Epidermal melanocyte (primary cell): ENCODE data around the gene RAPGEF1.

Source experiments
- DNase-seq: peaks from one replicate; pipeline ENCODE4 v3.0.0; 2011; ENCODE audit warnings: low spot score; ENCODE audit not compliant: insufficient read length

Gene RAPGEF1

GRCh38 chr9:131589124-131589711 is 150.7 kb downstream of the RAPGEF1 start:
- no peak for DNase-seq

DNA sequence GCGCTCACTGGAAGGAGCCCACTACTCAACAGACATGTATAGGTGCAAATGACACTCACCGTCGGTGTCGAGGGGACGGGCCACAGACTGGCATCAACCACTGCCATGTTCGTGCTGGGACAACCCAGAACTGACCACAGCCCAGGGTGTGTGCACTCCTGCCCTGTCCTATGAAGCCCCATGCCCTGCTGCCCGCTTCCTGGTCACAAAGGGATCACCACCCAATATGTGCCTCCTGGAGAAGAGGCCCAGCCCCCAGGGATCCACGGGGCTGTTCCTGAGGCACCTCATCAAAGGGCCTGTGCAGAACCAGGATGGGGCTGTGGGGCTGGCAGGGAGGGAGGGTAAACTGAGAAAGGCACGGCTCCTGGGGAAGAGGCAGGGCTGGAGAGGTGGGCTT is 151.5 kb downstream of the RAPGEF1 start:
- no peak for DNase-seq

DNA sequence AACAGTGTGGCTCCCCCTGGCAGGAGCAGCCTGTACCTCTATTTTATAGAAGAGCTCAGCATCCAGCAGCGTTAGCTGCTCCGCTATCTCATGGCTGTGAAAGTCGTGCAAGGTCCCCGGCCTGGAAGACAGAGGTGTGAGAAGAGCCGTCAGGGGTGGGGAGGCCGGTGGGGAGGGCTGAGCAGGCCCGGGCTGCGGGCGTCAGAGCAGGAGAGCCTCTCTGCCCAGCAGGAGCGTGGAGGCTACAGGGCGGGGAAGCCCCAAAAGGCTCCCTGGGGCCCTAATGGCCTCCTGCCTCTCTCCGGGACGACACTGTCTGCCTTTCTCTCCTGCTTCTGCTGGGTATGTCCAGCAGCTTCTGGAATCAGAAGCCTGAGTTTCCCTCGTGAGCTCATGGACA is 152.0 kb downstream of the RAPGEF1 start:
- no peak for DNase-seq

GRCh38 chr9:131587331-131587730 is 152.5 kb downstream of the RAPGEF1 start:
- no peak for DNase-seq

- DNase-seq: no peak
Measured at GRCh38 chr9:131585375-131585774, 154.5 kb downstream of the RAPGEF1 start.

DNA sequence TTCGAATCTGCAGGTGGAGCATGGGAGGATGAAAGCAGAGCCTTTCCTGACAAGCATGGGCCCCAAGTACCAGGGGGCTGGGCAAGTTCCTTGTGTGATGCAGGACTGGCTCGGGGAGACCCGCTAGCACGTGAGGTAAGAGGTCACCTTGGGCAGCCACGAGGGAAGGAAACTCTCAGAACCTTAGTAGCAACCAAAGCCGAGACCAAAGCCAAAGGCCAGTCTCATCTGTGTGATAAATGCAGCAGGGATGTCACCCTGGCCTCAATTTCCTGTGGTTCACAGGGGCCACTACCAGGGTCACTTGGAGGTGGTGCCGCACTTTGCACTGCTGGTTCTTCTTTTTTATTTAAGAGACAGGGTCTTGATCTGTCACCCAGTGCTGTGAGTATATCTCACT is 155.0 kb downstream of the RAPGEF1 start:
- no peak for DNase-seq

DNA sequence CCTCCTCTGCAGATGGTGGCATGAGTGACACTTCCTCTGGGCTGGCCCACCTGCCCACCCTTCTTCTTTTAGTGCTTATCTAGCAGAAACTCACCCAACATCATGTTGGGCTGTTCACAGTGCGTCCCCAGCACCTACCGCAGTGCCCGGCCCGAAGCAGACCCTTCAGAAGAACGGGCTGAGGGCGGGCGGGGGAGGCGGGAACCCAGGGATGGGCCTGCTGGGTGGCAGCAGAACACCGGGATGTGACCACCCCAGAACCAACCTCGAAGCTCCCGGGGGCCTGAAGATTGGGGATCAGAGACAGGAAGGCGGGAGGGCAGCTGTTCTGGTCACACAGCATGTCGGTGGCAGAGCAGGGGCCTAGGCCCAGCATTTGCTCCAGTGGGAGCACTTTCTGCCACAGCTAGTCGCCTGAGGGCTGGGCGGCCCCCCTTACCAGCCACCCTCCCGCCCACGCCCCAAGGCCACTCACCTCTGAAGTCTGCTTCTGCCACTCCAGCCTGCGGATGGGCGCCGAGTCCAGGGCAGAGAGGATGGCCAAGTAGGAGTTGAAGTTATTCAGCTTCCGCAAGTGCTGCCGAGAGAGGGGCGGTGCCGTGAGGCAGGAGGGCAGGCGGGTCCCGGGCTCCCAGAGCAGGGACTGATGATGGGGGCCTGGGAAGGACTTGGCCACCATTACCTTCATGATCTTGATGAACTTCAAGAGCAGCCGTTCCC is 155.9 kb downstream of the RAPGEF1 start:
- no peak for DNase-seq

DNA sequence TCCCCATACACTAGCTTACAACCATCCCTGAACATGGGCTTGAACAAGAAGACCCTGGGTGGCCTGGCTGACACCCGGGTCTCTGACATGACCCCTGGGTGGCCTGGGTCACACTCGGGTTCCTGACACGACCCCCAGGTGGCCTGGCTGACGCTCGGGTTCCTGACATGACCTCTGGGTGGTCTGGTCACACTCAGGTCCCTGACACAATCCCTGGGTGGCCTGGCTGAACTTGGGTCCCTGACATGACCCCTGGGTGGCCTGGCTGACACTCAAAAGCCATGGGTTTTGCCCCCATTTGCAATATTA is 156.6 kb downstream of the RAPGEF1 start:
- no peak for DNase-seq

- no peak for DNase-seq
Measured at GRCh38 chr9:131582466-131583336, 157.2 kb downstream of the RAPGEF1 start.

DNA sequence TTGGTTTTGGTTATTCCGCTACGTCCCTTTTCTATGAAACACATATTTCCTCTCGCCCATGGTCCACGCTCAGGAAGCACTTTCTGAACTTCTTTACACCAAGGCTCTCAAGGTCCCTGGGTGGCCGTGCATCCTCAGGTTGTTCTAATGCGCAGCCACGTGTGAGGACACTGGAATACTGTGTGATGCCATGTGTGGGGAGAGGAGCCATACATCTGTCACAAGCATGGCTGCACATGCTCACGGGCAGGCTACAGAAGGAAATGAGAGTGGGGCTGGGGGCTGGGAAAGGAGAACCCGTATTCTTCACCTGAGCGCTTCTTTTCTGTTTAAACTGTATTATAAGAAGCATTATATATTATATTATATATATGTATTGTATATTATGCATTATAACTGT is 157.8 kb downstream of the RAPGEF1 start:
- DNase-seq: no peak

- DNase-seq: no peak
Measured at GRCh38 chr9:131580358-131580757, 159.5 kb downstream of the RAPGEF1 start.

GRCh38 chr9:131579789-131580211 is 160.1 kb downstream of the RAPGEF1 start:
- DNase-seq: no peak

DNA sequence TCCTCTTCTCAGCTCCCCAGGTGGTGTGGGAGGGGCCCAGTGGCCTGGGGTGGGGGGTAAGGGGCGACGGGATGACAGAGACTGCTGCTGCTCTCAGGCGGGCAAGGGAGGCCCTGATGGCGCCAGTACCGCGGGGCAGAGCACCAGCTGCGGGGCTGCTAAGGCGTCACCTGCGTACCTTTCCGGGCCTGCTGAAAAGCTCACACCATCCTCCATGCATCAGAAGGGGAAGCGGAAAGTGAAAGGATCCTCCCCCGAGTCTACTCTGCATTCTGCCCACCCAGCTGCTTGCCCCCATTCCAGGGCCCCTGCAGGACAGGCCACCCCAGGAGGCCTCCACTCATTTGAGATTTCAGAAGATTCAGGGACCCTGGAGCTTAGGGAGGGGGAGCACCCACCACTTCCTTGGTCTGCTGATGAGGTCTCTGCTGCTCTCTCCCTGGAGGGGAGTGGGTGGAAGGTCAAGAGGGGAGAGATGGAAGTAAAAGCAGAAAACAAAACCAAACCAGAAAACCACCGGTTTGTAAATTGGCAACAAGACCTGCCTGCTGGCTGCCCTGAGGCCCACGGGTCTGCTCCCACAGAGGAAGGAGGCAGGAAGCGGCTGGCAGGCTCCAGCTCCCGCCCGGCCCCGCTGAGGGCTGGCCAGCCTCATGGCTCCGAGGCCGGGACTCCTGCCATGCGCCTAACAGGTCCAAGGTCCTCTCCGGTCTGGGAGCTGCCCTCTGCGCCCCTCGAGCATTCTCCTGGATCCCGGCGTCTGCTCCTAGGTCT is 161.0 kb downstream of the RAPGEF1 start:
- DNase-seq: no peak

DNA sequence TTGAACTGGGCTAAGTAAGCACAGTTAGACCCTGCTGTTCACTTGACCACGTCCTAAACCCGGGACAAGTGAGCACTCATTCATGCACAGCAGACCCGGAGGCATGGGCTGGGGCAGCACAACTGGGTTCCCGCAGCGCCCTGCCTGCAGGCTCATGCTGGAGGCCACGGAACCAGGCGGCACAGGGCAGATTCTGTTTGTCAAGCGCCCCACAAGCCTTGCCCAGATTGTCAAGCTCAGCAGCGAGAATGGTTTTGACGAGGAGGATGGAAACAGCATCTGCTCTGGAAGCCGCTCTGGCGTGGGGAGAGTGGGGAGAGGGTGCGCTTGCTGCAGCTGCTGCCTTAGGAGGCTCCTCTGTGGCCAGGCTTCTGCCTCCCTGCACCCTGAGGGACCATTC is 161.9 kb downstream of the RAPGEF1 start:
- DNase-seq: no peak

DNA sequence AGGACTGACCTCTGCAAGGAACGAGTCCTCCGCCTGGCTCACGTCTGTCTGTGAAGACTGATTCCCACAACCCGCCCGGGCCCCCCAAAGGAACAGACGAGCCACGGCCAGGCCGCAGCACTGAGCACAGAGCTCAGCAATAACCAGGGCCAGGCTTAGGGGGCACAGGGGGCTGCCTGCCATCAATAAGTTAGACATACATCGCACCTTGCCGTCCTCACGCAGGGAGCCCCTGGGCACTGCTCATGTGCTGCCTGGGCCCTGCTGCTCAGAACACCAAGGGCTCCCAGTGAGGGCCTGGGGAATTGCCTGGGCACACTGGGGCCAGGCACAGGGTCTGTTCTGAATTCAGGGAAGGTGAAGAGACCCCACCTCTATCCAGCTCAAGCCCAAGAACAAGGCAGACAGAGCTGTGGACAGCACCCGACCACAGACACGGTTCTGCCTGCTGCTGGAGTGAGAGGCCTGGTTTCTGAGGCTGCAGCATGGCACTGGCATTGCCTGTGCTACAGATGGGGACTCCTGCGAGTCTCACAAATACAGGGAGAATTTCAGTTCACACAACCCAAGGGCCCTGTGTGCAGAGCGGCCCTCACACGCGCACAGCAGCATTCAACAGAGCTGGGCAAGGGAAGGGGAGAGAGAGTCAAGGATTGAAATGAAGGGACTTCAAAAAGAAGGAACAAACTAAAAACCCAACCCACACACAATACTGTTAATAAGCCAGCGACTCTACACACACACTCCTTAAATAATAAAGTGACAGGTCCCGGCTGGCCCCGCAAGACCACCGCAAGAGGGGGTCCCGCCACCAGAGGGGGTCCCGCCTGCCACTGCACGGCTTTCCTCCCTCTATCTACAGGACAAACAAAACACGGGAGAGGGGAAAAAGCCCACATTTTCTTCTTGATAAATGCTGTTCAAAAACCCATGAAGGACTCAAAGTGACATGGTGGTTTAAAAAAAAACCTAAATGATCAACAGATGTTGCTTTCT is 162.6 kb downstream of the RAPGEF1 start:
- no peak for DNase-seq

DNA sequence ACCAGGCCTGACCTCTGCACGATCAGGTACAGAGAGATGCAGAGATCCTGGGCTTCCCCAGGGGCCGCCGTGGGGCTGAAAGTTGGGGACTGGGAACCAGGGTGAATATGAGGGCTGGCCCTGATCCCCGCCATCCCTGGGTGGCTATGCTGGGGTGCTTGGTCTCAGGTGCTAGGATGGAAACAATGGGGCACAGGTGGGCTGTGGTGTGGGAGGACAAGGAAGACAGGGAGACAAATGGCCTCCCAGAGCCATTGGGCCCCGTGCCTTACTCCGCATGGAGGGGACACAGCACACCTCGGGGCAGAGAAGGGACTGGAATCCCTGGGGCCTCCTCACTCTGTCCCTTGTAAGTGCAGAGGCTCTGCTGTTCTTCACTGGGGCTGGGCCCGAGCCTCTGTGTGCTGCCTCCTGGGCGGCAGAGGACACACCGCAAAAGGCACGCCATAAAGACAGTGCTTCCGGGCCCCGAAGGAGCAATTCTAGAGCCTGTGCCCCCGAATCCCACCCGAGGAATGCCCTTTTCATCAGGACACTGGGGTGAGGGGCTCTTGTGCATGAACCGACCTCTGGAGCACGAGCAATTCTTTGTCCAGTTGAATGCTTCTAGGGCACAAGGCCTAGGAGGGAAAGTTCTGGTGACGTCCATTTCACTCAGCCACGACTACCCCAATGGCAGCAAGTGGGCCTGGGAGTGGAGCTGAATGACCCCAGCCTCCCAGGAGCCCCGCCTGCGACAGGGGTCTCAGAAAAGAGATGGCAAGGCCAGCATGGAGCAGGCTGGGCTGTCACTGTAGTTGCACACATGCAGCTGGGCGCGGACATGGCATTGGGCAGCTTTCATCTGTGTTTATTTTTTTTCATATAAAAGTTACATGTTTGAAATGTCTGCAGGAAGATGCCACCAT is 163.7 kb downstream of the RAPGEF1 start:
- no peak for DNase-seq

DNA sequence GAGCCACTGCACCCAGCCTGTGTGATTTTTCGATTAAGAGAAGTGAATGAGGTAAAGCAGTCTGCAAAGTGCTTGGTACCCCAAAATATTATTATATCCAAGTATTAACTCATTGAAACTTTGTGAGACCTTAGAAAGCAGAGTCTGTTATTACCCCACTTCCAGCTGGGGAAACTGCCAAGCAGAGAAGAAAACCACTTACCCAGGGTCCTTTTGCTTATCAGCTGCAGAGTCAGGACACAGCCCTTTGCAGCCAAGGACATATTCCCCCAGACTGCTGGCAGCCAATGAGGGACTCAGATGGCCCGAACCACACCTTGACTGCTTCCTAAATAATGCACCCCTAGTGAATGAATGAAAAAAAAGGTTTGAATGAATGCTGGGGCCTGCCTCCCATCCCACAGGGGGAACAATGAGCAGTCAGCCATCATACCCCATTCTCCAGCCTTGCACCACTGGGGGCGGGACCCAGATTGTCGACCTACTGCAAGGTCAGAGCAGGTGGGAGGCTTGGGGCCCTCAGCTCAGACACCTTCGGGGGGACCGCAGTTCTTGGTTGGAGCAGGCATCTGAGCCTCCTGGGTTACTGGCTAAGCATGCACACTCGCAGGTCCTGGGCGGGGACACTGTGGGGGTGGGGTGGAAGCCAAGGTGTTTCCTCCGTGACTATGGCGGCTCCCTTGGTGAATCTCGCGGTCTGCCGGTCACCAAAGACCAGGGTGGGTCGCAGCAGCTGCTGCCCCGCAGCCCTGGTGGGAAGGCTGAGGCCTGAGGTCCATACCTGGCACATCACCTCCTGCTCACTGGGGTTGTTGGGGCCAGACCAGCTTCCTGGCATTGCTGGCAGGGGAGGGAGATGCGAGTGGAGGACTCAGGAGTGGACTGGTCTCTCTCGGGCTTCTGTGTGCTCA is 164.9 kb downstream of the RAPGEF1 start:
- DNase-seq: no peak

DNA sequence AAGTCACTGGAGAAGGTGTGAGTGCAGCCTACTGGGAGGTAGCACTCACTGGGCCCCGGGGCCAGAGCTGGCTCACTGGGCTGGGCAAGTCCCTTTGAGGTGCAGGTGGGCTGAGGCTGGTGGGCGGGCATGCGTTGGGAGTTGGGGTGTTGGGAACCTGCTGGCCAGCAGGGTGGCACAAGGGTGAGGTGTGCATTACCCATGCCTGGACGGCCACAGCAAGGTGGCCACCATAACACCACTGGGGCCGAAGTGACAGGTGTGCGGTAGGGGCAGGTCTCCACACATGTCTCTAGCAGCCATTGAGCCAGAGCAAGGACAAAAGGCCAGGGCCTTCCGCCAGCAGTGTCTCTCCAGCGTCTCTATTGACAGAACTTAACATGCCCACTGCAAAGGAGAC is 172.0 kb downstream of the RAPGEF1 start:
- no peak for DNase-seq
